ENCODE results near the gene SLC25A27.

GRCh38 chr6:46610862-46611553 lies 41.8 kb upstream of the SLC25A27 start:
- TF ChIP-seq CTCF (IDR thresholded peaks at IDR 0.05; ENCODE audit: low read length) (no peak), EZH2phosphoT487 (IDR thresholded peaks at IDR 0.05; ENCODE audit: low read length) (no peak)

Data from MM.1S (cell line).